ENCODE measurements around the gene CNOT8.
"Not testable (repeated sequence)": the region's sequence is repeated elsewhere in the genome, so short reads cannot be mapped to it uniquely, and the experiment has no call there.

CNOT8 gene

DNA sequence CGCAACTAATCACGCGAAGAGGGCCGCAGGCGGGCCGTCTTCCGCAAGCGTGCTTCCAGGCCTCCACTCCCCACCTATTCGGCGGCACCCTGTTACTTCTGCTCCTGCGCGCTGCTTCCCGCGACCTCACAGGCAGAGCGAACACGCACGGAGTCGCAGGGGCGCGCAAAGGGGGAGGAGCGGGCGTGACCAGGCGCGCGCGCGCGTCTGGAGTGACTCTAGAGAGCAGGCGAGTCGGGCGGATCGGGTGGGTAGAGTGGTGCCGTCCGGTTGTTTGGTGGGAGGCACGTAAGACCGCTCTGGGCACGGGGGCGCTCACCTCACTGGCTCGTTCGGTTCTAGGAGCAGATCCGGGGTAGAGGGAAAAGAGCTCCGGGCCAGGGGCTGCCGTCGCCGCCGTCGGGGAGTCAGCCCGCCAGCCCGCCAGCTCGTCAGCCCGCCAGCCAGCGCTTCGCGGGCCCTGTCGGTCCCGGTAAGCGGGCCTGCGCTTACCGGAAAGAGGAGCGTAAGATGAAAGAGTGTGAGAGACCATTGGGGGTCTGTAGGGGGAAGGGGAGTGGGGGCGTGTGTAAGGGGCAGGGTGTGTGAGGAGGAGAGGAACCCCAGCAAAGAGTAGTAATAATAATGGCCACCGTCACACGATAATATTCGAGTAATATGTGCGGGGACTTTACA lies at the start of gene CNOT8:
Gene CNOT8, plus strand, starts transcription at position 331 of the 675 bp plus-strand sequence. CDS start 4,652 bp downstream, outside the sequence.
- DNase-seq, result peak; percentile 88

DNA sequence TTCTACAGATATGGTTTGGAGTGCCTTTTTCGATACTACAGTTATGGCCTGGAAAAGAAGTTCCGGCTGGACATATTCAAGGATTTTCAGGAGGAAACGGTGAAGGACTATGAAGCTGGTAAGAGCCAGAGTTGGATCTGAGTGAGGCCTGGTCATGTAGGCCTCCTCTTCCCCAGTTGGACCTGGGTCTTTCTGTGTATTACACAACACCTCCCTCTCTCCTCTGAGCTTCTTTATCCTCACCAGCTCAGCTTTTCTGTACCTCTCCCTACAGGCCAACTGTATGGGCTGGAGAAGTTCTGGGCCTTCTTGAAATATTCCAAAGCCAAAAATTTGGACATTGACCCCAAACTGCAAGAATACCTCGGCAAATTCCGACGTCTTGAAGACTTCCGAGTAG lies 47.2 kb upstream of the CNOT8 start:
- no peak for DNase-seq

DNA sequence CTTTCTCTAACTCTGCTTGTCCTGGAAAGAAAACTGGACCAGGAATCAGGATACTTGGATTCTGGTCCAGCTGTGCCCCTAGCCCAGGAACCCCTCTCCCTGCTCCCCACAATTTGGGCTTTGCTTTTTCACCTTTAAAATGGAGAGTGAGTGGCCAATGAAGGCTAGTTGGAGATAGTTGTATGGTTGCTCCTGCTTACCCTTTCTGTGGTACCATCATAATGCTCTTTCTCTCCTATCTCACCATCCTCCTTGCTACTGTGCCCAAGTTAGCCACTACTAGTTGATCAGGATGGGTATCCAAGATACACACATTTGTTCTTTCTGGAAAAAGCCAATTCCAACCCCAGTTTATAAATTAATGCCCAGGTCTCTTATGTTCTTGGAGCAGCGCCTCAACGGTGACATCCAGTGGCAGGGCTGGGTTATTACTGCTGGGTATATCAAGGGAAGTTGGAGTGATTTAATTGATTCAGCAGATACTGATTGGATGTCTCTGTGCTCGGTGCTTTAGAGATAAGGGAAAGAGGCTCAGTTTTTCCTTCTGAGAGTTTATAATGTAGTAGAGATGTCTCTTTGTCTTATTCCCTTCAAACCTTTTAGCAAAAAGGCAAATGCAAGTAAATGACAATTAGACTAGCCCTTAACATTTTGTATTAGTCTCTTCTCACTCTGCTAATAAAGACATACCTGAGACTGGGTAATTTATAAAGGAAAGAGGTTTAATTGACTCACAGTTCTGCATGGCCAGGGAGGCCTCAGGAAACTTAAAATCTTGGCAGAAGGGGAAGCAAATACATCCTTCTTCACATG lies 46.6 kb upstream of the CNOT8 start:
- DNase-seq, result peak; percentile 49

DNA sequence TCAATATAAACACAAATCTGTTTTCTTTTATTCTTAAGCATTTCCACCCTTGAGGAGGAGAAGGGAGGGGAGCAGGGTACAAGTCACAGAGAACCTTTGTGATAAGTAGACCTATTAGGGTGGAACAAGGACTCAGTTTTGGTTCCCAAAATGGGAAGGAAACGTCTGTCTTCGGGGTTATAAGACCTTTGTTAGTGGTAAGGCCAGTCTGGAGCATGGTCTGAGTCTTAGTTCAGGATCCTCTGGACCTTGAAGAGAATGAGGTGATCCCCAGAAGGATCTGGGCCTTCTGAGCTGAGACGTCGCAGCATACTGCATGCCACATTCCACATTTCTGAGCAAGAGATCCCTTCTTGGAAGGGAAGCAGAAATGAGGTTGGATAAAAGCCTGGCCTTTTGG lies 45.3 kb upstream of the CNOT8 start:
- no peak for DNase-seq

DNA sequence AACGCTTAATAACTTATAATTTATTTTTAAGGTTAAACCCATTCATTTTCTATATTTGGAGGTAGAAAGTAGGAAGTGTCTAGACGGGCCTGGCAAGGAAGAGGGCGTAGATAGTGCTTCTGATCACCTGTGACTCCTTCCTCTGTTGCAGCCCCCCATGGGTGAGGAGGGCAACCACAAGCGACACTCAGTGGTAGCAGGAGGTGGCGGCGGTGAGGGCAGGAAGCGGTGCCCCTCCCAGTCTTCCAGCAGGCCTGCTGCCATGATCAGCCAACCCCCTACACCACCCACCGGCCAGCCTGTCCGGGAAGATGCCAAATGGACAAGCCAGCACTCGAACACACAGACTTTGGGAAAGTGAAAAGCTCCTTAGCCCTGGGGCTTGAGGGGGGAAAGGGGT lies 44.7 kb upstream of the CNOT8 start:
- DNase-seq, result no peak

DNA sequence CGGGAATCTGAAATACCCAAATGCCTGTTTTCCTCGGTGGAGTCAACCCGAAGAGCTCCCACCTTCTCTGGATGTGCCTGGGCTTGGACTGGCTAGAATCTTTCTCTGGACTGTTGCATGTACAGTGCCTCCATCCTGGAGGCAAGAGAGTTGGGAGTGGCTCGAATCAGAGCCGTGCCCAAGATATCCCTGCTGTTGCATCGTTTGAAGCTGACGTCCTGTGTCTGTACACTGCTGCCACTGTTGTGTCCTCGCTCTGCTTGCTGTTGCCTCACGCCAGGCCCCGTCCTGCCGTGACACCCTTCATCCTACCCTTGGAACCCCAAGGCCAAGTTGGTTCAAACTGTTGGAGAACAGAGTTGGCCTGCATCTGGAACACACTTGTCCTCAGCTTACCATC lies 43.4 kb upstream of the CNOT8 start:
- DNase-seq, result no peak

DNA sequence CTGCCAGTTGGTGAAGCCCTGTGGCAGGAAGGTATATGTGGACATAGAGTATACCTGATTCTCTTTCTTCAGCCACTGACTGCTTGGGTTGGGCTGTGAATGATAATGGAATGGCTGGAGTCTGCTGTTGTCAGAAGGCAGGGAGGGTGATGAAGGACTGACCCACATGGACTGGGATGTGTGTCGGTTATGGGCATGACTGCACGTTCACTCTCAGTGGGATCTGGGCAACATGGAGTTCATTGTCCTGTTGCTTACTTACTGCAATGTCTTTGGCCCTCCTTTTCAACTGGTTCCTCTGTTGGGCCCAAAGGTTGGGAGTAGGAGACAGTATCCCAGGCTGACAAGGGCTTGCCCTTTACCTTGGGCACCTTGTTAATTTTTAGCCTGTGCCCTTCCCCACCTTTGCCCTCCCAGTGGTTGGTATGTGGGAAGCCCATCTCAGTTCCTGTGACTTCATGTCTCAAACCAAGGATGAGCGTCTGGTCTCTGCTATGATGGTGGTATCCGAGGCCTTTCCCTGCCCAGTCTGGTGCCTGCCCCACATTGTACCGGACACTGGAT lies 42.7 kb upstream of the CNOT8 start:
- no peak for DNase-seq

DNA sequence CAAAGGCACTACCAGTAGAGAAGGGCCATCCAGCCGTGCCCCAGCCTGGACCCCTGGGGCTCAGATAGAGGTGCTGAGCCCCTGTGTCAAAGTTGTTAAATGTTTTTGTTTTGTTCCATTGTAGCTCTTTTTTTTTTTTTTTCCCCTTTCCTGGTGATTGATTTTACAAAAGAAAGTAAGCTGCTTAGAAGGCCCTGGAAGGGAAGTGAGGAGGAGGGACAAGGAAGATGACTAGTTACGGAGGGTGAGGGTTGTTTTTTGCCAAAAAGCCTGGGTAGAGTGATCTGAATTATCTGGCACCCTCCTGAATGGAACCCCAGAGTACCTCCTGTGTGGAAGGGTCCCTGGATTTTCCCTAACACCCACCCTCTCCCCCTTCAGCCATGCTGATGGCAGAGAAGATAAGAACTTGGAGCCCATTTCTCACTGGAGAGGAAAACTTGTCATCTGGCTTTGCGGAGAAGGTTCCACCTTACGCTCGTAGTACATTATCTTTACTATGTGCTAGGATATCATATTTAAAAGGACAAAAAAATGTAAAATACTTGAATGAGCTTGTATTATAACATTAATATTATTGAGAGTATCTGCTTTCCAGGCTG lies 41.4 kb upstream of the CNOT8 start:
- no peak for DNase-seq

DNA sequence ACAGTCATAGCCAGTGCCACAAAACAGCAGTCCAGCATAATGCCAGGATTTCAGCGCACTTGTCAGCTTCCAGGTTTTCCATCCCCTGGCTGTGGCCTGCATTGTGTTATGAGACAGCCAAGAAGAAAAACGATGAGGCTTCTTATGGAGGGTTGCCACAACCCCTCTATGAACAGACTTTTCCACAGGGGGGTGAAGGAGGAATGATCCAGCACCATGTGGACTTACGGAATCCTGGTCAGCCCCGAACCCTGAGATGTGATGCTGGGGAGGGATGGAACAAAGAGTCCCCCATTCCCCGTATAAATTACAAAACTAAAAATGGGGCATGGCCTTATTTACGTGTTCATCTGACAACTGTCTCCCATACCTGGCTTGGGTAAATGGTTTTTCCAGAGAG lies 40.6 kb upstream of the CNOT8 start:
- no peak for DNase-seq

DNA sequence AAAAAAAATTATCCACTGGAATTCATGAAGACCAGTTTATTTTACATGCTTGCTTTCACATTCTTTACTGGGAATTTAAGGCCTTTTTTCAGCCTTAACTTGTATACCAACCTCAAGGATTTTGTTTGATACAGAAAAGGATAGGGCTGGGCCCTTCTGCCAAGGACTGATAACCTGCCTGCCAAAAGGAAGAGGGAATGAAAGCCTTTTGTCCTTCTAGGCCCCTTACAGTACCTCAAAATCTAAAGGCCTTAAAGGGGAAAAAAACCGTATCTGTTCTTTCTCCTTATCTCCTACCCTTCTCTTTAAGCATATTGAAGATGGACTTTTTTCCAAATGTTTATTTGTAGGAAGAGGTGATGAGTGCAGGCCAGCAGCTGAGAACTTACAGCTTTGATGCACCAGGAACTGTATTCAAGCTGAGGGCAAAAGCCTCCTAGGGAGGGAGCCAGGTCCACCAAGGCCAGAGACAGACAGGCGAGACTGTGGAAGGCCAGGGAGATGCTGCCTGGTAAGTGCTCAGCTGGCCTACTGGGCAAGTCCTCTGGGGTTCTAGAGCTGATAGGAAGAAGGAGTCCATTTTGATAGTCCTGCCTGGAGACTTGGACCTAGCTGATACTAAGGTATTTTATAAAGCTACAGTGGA lies 39.8 kb upstream of the CNOT8 start:
- no peak for DNase-seq

DNA sequence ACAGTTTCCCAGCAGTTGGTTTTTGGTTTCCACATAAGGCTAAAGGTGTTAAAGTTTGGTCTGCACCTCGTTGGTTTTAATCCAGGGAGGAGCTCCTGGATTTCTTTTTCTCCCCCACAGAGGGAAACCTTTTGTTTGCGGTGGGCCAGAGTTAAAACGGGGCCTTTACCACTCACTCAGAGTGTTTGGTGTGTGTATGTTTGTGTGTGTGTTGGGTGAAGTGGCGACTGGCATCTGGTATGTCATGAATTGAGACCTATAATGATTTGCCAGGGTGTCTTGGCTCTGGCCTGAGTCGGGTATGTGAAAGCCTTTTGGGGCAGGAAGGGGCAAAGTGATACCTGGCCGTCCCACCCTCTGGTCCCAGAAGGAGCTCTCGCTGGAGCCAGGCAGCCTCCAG lies 38.9 kb upstream of the CNOT8 start:
- no peak for DNase-seq

DNA sequence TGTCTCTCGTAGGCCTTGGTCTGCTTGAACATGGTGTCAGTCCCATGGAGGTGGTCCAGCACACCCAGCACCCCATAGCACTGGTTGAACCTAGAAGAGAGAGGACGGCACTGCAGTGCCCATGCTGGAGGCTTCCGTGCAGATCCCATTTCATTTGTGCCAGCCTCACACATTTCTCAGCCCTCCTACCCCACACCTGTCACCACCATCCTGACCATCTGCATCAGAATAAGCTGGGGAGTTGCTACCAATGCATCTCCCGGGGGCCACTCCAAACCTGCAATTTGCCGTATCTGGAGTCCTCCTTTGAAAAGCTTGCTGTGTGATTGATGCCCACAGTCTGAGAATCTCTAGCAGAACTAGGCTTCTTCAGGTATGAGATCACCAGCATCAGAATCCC lies 38.0 kb upstream of the CNOT8 start:
- DNase-seq, result no peak

DNA sequence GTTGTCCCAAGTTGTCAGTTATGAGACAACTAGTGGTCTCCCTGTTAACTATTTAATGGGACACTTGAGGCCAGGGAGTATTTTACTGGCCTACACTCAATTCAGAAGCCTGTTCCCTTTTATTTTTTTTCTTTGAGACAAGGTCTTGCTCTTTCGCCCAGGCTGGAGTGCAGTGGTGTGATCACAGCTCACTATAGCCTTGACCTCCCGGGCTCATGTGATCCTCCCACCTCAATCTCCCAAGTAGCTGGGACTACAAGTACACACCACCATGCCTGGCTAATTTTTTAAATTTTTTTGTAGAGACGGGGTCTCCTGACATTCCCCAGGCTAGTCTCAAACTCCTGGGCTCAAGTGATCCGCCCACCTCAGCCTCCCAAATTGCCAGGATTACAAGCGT lies 35.5 kb upstream of the CNOT8 start:
- not testable (repeated sequence) for DNase-seq

DNA sequence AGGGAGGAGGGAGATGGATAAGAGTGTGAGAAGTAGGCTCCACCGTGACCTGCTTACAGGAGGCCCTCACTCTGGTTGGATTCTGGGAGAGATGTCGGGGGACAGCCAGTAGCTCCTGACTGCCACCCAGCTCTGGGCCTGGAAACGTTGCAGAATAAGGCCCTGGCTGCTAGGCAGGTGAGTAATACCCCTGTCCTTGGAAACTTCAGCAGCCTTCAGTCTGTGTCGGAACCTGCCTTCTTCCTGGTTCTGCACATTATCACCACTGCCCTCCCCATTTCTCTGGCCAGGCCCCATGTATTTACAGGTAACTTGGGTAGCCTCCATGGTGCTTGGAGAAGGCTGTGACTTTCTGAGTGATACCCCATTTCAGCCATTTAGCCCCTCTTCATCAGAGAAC lies 34.8 kb upstream of the CNOT8 start:
- DNase-seq, result no peak

DNA sequence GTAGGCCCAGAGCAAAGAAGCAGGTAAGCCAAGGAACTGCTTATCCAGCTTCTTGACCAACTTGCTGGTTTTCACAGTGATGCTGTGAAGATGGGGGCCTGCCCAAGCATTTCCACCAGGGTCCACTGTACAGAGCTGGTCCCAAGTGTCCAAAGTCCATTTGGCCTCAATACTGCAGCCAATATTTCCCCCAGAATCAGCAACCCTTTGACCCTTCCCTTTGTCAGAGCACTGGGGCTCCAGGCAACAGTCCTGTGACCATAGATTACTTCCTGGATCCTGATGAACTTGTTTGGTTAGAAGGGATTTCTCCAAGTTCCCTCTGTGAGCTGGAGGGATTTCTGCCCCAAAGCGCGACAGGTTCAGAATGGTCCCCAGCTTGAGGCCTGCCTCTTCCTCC lies 34.4 kb upstream of the CNOT8 start:
- DNase-seq, result no peak

DNA sequence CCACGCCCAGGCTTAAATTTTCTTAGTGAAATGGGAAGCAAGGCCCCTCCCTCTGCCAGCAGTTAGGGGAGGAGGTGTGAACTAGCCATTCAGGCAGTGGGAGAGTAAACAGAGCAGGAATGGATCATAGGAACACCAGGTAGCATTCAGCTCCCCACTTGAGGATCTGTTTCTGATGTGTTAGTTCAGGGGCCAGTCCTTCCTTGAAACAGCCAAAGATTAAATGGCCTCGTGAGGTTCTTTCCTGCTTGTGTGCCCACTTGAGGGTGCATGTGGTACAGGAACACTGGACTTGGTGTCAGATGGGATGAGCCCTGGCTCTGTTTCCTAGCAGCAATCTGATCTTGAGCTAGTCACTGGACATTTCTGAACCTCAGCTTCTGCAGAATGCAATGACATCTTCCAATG lies 29.2 kb upstream of the CNOT8 start:
- DNase-seq, result no peak

DNA sequence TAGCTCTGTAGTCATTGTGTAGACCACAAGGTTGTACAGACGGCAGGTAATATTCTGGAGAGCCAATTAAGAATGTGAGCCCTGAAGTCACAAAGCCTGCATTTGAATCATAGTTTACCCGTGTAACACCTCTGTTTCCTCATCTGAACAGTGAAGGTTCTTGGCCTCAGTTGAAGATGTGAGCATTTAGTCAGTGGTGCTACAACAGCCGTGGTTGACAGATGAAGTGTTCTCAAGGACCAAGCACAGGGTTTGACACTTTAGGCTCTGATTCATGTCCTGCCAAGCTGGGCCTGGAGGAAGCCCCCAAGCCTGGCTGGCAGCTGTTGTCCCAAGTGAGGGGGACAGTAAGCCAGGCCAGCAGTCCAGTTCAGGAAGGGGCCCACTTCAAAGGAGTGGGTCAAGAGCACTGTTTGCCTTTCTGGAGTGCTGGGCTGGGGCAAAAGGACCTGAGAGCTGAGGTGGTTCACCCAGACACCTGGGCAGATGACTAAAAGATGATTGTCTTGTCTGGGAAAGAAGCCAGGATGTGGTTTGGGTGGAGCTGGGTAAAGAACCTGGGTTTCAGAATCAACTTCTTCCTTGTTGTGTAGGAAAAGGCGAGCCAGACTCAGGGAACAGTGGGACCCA lies 28.7 kb upstream of the CNOT8 start:
- no peak for DNase-seq

DNA sequence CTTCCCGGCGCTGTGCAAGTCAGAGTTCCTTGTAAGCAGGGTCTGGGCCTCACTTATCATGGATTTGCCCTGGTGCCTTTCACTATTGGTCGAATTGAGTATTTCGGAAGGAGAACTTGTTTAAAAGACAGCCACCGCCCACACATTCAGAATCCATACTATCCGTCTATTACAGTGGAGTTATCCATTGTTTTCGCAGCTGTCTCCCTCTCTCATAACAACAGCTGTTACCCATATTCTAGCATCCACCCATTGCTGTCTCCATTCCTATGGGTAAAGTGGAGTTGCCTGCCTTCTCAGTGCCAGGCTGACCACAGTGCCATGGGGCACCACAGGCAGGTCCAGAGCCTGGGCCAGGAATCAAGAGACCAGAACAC lies 28.2 kb upstream of the CNOT8 start:
- no peak for DNase-seq

DNA sequence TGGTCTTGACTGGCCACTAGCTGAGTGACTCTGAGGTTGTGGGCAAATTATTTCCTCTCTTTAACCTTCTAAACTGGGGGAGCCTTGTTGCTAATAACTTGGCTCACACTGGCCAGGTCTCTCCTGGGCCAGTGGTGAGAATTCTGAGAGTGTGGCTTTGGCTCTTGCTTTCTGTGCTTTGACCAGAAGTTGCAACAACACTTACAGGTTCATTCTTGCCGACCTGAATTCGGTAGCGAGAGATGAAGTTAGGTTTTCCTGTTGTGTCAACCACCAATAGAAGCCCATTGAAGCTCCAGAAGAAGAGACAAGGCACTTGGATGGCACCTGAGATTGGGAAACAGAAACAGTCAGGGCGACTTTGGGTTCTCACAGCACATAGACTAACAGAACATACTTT lies 27.8 kb upstream of the CNOT8 start:
- DNase-seq, result no peak

DNA sequence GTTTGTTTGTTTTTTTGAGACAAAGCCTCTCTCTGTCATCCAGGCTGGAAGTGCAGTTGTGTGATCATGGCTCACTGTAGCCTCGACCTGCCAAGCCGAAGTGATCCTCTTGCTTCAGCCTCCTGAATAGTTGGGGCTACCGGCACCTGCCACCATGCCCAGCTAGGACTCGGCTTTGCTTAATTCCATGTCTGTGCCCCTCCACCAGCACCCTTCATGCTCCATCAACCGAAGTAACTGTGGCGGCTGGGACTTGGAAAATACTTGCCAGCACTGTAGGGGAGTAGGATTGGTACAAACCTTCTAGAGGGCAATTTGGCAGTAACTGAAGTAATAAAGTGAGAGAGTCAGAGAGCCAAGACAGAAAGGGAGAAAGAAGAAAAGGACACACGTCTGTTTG lies 27.0 kb upstream of the CNOT8 start:
- DNase-seq, result no peak

DNA sequence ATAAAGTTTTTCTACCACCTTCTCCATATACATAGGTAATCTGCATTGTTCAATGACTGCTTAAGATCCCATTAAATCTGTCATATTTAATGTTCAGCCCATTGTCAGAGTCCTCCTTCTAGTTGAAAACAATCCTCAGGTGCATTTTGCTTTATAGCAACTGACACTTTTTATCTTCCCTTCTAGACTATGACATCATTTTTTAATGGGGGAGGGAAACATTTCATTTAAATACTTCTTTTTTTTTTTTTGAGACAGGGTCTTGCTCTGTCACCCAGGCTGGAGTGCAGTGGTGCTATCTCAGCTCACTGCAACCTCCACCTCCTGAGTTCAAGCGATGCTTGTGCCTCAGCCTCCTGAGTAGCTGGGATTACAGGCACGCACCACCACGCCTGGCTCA lies 25.6 kb upstream of the CNOT8 start:
- DNase-seq, result not testable (repeated sequence)

DNA sequence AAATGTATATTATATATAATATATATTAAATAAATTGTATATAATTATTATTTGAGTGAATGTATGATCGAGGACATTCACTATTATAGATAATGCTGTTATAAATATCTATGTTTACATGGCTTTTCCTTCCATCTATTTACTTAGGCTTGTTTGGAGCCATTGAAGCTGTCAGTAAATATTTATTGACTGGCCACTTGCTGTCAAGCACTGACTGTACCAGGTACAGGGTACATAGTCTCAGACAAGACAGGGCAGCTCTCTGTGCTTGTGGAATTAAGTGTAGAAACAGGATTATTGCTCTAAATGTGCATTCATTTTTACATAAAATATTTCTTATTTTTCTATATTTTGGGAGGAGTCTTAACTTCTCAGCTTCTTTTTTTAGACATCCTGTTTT lies 24.4 kb upstream of the CNOT8 start:
- DNase-seq, result no peak

DNA sequence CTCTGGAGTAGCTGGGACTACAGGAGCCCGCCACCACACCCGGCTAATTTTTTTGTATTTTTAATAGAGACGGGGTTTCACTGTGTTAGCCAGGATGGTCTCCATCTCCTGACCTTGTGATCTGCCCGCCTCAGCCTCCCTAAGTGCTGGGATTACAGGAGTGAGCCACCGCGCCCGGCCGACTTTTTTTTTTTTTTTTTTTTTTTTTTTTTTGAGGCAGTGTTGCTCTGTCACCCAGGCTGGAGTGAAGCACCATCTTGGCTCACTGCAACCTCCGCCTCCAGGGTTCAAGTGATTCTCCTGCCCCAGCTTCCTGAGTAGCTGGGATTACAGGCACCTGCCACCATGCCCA lies 22.8 kb upstream of the CNOT8 start:
- DNase-seq, result not testable (repeated sequence)
